NCI-H345 treated with DMSO at 0.1 percent for 48 hours (cell line): ENCODE results near the gene LDLRAD3.

Experiments used
- DNase-seq: peaks from one replicate; lab custom pipeline; 2025; ENCODE audit not compliant: unreplicated experiment; lab: John Stamatoyannopoulos, UW

Gene LDLRAD3

DNA sequence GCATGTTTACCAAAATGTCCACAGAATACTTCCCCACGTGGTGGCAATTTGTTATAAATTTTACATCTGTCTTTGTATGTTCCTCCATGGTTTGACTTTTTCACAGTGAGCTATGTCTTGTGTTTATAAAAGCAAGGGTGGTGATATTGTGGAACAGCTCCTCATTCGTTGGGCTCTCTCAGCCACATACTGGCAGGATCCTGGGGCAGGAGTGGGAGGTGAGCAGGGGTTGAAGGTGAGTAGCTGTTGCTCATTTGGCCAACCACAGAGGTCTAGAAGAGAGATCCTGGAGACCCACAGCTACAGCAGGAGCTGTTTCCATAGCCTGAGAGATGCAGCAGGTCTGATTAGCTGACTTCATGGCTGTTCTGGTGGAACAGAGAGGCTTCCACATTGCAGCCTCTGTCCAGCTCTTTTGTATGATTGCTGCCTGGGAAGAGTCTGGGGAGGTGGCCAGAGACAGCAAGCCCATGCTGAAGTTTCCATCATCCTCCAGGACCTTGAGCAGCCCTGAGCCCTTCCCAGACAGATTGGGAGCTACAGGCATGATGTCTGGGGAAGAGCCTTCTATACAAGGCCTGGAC lies 128.1 kb downstream of the LDLRAD3 start:
- DNase-seq: no peak

DNA sequence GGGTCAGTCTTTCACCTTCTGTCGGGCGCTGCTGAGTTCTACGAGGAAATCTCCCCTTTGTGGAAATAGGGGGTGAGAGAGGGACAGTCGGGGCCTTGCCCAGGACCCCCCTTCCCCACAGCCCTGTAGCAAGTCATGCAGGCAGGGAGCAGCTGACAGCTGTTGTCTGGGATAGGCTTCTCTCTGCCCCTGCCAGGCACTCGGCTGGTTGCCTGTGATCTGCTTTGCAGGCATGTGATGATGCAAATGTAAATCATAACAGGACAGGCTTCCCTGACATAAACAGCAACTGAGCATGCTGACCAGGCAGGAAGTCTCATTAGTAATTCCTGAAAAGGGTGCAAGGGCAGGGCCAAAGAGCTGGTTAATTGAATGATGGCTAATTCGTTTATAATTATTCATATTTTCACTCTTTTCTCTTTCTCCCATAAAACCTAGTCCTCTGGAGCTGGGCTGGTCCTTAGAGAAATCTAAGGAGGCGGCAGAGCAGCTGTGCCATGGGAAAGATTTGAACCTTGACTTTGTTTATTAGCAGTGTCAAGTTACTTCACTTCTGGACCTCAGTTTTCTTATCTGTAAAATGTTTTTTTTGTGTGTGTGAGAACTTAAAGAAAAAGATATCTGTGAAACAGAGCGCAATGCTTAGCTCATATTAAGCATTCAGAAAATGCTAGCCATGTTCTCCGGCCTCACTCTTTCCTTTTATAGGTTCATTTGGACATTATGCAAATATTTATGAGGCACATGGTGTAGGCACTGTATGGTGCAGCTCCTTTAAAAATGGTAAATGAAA lies 129.7 kb downstream of the LDLRAD3 start:
- no peak for DNase-seq

DNA sequence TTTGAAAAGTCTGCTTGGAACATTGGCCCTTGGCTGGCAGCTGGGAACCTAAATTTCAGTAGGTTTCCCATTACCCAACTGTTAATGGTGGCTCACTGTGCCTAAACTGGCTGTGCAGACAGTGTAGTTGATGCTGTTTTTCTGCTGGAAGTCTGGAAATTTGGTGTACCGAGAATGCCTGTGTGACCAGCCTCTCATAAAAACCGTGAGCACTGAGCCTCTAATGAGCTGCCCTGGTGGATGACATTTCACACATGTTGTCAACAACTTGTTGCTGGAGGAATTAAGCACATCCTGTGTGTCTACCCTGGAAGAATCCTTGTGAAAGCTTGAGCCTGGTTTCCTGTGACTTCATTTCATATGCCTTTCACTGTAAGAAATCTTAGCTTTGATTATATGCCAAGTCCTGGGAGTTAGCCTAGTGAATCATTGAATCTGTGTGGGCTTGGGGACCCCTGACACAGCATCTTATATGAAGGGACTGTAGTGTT lies 131.1 kb downstream of the LDLRAD3 start:
- no peak for DNase-seq

DNA sequence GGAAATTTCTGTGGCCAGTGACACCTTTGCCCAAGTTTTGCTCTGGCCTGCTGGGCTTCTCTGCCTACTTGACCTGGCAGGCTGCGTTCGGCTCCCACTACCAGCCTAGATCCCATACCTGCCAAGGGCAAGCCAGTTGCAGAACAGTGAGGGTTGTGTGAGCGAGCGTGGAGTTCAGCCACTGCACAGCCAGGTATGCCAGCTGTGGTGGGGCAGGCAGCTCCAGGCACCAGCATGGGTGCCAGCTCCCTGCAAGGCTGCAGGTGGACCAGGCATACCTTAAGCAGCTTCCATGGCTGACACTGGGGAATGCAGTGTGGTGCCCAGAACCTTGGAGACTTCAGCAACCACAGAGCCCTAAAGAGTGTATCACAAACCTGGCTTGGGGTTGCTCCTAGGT lies 133.5 kb downstream of the LDLRAD3 start:
- no peak for DNase-seq

DNA sequence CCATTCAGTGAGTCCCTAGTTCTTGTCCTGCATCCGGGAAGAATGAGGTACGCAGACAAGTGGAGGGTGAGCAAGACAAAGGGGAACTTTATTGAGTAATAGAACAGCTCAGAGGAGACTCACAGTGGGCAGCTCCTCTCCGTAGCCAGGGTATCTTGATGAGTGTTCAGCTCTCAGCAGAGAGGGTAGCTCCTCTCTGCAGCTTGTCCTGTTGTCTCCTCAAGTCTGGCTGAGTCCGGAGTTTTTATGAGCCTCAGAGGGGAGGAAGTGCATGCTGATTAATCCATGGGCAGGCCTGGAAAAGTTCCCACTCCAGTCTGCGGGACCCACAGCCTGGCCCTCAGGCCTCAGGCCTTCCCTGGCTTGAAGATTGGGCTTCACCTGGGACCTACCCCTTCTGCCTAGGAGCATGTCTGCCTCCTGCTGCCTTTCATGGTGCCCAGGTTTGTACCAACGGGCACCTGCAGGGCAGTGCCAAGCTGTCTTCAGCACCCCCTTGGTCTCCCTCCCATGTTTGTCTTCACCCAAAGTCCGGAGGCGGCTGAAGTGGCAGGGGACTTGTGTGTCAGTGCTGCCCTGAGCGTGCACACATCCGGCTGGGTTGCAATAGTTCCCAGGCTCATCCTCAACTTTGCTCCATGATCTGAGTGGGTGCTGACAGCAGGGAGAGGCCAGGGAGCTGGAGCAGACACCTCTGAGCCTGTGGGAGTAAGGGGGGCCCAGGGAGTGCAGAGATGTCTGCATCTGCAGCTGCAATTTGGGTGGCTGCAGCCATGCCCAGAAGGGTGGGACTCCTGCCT lies 134.2 kb downstream of the LDLRAD3 start:
- no peak for DNase-seq

DNA sequence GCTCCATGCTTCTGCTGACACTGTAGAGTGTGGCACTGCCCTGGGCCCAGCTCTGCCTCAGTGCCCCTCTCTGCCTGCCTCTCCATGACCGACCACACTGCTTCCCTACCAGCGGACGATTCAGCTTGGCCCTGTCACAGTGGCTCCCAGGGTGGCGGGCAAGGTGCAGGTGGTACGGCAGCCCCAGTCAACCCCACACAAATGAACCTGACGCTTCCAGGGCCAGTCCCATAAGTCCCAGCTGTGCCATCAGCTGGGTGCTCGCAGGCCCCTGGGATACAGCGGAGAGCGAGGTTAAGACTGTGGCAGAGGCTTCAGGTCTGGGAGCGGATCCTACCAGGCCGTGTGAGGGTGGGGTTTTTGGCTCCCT lies 134.8 kb downstream of the LDLRAD3 start:
- no peak for DNase-seq

DNA sequence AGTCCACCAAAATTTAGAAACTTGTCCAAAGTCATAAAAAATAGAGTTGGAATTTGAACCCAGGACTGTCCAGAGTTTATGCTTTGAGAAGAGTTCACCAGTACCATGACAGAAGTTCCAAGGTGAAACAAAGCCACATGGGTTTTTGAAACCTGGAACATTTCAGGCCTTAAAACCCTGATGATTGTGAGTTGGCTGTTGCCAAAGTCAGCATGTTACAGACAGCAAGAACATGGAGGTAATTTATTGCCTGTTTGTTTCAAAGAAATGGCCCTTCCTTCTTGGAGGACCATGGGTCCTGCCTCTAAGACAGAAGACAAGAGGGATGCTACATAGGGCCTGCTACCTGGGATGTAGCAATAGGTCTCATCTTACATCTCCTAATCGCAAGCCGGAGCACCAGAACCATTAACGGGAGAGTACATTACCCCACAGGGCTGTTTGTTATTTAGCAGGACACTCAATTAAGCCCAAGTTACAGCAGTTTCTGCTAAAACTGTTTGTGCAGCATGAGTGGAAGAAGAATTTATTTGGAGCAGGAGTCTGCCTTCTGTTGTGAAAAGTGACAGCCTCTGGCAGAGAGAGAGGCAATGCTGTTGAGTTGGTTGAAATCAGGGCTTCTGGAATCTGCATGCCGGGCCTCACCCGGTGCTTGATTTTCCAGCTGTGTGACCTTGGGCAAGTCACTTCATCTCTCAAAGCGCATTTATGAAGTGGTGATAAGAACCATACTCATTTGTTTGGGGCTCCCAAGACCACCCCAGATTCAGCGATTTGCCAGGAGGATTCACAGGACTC lies 136.2 kb downstream of the LDLRAD3 start:
- DNase-seq: no peak

DNA sequence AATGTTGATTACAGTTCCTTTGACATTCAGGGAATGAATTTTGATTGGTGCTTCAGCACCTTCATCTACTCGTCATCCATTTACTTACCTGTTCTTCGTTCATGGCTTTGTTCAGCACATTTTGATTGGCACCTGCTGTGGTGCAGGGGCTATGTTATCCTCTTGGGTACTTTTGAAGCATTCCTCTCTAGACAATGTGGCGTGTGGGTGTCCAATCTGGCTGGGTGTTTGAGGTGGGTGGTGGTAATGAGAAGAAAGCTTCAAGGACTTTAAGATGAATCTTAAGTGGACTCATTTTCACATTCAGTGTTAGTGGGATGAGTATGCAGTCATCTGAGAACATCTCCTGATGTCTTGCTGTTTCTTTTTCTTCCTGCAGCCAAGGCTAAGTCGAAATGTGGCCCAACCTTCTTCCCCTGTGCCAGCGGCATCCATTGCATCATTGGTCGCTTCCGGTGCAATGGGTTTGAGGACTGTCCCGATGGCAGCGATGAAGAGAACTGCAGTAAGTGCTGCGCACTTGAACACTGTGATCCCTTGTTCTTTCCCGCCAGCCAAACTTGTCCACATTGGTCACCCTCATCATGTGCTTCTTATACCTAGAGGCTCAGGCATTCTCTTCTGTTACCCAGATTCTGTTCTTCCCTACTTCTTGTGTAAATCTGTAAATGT lies 137.5 kb downstream of the LDLRAD3 start:
- no peak for DNase-seq

DNA sequence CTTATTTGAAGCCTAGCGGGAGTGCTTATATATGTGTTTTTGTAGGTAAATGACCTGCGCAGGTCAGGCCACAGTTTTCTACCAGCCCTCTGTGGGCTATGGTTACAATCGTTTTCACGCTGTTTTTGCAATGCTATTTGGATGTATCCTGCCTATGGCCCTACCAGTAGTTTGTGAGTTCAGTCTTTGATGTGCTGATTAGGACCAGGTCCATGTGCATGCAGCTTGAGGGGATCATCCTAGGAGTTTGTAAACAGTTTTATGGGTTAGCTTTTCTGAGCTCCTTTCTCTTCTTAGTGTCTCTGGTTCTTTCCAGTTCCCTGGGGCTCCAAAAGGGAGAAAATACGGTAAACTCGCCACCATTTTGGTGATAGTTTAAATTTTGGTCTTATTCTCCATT lies 142.5 kb downstream of the LDLRAD3 start:
- no peak for DNase-seq

DNA sequence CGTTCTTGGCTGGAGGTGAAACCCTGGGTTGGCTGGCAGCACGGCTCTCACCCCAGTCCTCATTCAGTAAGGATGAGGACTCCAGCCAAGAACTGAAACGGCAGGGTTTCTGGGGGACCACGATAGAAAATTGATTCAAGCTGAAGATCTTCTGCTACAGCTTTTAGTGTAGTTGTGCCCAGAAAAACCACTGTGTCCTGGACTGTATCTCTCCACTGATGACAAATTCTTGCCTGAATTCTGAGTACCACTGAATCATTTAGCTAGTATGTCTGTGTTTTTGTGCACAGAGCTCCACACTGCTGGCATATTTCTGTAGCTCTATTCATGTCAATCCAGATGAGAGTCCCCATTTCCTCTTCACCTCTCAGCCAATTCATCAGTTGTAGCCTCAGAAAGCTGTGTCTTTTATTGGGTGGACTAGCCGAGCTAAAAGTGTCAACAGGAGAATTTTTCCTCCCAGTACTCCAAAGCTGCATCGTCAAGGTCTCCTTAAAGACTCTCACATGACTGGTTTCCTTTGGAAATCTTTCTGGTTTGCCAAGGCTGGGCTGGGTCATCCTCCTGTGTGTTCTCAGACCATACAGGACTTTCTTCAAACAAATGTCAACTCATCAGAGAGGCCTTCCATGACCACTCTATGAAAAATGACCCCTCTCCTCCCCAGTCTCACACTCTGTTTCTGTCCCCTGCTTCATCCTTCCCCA lies 144.6 kb downstream of the LDLRAD3 start:
- DNase-seq: no peak

DNA sequence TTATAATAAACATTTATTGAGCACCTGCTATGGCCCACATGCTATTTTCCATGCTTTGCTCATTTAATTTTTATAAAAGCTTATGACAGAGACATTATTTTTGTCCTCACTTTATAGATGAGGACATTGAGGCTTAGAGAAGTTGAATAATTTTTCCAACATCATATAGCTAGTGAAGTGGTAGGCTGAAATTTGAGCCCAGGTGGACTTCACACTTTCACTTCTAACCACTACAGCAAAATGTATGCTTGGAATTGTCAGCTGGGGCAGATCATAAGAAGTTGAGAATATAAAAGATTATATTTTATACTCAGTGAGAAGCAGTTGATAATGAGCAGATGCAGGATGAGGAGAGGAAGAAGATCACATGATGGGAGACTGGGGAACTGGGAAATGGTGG lies 146.1 kb downstream of the LDLRAD3 start:
- DNase-seq: no peak

DNA sequence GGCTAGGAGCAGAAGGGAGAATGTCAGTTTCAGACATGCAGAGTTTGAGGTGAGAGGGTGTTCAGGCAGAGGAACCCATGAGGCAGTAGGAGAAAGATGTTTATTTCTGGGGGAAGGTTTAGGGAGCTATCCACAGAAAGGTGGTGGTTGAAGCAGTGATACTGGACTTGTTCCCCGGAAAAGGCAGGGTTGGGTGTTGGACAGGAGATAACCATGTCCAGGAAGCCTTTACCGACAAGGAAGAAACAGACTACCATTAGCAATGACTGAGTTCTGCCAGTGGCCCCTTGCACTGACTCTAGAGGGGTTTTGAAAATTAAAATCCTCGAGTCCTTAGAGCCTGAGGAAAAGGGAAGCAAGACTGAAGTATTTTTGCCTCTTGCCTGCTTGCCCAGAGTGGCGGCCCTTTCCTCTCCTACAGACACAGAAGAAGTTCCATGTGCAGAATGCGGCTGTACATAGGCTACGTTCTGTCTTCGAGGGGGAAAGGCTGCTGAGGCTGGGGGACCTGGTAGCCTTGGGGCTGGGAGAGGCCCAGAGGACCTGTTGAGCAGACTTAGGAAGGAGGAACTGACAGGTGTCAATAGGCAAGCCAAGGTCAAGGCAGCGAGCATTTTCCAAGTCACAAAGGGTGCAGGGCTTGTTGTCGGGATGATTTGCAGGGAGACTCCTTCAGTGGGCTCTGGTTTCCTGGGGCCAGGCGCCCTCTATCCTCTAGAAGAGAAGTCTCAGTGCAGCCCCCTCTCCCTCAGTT lies 146.7 kb downstream of the LDLRAD3 start:
- DNase-seq: no peak

DNA sequence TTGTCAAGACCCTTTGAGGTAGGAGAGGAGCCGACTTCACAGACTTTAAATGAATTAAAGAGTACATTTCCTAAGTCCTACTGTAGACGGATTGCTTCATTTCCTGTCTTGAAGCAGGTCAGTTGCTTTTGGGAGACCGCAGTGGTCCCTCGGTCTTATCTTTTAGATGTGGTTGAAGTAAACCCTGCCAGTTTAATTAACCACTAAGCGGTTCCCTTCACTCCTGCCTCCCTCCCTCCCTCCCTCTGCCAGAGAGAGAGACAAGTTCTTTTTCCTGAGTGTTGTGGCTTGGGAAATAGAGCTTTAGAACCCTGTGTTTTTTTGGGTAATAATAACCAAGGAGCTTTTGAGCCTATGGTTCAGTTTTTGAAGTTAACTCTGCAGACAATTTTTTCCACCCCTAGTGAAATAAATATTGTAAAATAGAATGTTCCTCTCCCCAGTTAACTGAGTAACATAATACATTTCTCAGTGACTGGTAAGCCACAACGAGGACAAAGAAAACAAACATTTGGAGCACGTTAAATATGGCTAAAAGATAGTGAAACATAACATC lies 147.5 kb downstream of the LDLRAD3 start:
- DNase-seq: no peak

DNA sequence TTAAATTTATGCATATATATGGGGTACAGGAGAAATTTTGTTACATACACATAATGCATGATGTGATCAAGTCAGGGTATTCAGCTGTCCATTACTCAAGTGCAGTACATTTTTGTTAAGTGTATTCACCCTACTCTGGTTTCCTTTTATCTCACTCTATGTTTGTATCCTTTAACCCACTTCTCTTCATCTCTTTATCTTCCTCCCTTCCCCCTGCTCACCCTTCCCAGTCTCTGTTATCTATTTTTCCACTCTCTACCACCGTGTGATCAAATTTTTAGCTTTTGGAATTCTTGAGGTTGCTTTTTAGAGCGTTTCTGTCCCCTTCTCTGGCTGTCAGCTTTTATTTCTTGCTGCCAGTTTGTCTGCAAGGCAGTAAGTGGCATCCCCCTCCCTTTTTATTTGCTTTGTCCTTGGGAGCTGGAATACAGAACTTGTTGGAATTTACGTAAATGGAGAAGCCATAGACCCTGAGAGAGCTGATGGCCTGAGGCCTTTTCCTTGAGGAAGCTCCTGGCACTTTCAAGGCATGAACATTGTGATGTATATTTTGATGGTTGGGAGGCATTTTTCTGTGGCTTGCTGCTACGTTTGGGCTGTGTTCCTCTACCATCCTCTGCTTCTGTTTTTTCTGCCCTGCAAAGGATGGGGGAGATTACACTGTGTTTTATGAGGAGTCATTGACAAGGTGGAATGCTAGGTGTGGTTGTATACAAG lies 148.6 kb downstream of the LDLRAD3 start:
- no peak for DNase-seq

DNA sequence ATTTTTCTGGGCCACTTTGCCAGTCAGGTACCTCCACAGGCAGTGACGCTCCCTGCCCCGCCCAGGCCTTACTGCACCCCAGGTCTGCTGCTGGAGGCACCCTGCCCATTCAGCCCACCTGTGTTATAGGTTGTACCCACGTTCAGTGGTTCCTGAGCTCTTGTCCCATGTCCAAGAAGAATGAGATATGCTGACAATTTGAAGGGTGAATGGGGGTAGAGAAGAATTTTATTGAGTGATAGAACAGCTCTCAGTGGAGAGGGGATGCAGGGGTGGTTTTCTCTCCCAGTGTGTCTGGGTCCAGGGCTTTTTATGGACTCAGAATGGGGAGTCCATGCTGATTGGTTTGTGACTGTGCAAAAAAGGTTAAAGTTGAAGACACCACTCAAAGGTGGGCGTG lies 149.7 kb downstream of the LDLRAD3 start:
- DNase-seq: no peak

DNA sequence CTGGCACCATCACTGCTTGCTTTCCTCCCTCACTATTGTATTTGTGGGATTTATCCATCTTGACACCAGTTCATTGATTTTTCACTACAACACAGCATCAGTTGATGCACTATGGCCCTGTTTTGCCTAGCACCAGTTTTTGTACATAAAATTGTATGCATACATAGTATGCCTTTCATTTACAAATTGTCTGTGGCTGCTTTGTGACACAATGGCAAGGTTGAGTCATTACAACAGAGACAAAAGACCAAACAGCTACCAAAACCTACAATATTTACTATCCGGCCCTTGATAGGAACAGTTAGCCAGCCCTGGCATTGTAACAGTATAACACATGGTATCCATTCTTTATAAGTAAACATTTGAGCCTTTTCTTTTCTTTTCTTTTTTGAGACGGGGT lies 150.3 kb downstream of the LDLRAD3 start:
- DNase-seq: no peak

DNA sequence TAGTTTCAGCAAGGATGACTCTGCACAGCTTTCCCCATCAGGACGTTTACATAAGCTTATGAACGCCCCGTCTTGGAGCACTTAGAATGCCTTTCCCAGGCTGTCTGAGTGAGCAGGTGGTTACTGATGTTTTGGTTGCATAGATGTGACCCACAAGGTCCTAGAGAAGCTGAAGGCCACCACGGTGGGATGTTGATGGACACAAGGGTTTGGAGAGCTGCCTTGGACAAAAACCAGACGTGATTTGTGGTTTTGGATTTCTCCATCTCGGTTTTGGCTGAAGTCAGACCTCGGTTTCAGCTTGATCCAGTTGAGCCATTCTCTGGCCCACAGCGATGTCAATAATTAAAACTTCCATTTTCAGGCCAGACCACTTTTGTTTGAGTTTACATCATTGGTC lies 151.9 kb downstream of the LDLRAD3 start:
- no peak for DNase-seq

DNA sequence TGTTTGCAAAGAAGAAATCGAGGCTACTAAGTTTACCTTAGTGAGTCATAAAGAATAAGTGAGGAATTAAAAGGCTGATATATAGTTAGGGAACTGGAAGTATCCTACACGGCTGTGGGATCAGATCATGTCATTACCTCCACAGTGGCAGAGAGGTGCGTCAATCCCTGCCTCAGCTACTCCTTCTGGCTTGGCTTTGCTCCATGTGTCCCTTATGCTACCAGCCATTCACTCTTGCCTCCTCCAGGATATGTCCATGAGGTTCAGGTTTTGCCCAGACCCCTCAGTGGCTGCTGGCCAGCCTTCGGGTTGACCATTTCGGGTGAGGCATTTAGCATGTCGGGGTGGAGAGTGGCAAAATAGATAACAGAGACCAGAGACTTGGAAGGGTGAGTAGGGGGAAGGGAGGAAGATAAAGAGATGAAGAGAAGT lies 153.4 kb downstream of the LDLRAD3 start:
- no peak for DNase-seq
